Suprapubic skin (tissue), 4 donors: Measurements from ENCODE around the gene CAMKK1. TPM values are rescaled to one million over a fixed set of nuclear protein-coding genes. Genes with fewer than 3 reads are reported as not detected.

ENCODE experiments used
- DNase-seq, 2 donors: peaks; one replicate each; pipeline ENCODE4 v3.0.0-alpha.2; 2019; ENCODE audit warnings: low spot score in 2 of 2
- H3K27ac ChIP-seq: fragments of 200-600 bp; sonication (generic); one replicate; pipeline ENCODE4 v1.5.1; 2019
- H3K27me3 ChIP-seq: fragments of 200-600 bp; sonication (generic); one replicate; pipeline ENCODE4 v1.5.1; 2019
- H3K36me3 ChIP-seq: fragments of 200-600 bp; sonication (generic); one replicate; pipeline ENCODE4 v1.5.1; 2019
- H3K4me1 ChIP-seq: fragments of 200-600 bp; sonication (generic); one replicate; pipeline ENCODE4 v1.5.1; 2019
- H3K4me3 ChIP-seq: fragments of 200-600 bp; sonication (generic); one replicate; pipeline ENCODE4 v1.5.1; 2019; ENCODE audit warnings: mild to moderate bottlenecking
- H3K9me3 ChIP-seq: fragments of 200-600 bp; sonication (generic); one replicate; pipeline ENCODE4 v1.5.1; 2019
- EP300 ChIP-seq: sonication (generic); formaldehyde crosslinking; IDR thresholded peaks from one replicate; pipeline ENCODE4 v1.6.1; 2017; ENCODE audit warnings: antibody characterized with exemption
- POLR2A ChIP-seq, 2 donors: fragments of 450-650 bp; IDR thresholded peaks; one replicate each; pipeline ENCODE4 v1.6.1; 2017; ENCODE audit warnings: antibody characterized with exemption in 2 of 2, mild to moderate bottlenecking in 2 of 2, moderate library complexity in 2 of 2
- POLR2AphosphoS5 ChIP-seq, 3 donors: sonication (generic); formaldehyde crosslinking; IDR thresholded peaks; one replicate each; pipeline ENCODE4 v1.6.1; 2017; ENCODE audit warnings: antibody characterized with exemption in 3 of 3
- WGBS: methylation state at CpG from one replicate; pipeline ENCODE4 v1.1.5; 2018; 5-methylcytosine and 5-hydroxymethylcytosine counted together
- total RNA-seq, 4 donors: library from RNA; depleted of rRNA; stranded (reverse); fragments of >200 nt; gene quantifications; one replicate each; pipeline ENCODE4 v1.1.0, GENCODE V29; 2016
- TF ChIP-seq, protein P1 (sequence below), 2 donors: fragments of 200-600 bp in 1 of 2; fragments of 450-650 bp in 1 of 2; sonication (generic) in 1 of 2; IDR thresholded peaks; one replicate each; pipeline ENCODE4 v1.5.1; 2016 to 2019; ENCODE audit warnings: antibody characterized with exemption in 2 of 2, mild to moderate bottlenecking in 1 of 2, moderate library complexity in 1 of 2

The CAMKK1 gene
- total RNA-seq, 4 donors from 2014 or later, result 10.8 to 17.3 (median 12.9) TPM

DNA sequence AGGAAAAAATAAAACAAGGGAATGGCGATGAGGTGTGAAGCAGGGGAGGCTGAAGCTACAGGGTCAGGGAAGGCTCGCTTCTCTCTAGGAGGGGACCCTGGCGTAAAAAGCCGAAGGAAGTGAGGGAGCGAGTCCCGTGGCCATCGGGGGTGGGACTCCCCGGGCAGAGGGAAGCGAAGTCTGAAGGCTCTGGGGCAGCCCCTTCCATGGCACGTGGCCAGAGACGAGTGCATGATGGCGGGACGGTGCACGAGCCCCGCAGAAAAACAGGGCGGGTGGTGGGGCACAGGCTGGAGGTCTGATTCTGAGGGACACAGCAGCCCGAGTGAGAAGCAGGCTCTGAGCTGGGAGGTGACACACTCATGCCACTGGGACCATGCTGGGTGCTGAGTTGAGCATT lies 25.7 kb downstream of the CAMKK1 start:
- Histone ChIP-seq H3K27ac (no peak overlapping the region), H3K27me3 (no peaks in the 10 kb centered on the region), H3K4me3 (no peak overlapping the region), H3K4me1 (peaks cover 5% of the 10 kb centered on the region), H3K9me3 (no peaks in the 10 kb centered on the region), H3K36me3 (peaks cover 16% of the 10 kb centered on the region)
- 84% methylated on average over 17 of the region's 17 CpGs for WGBS
- TF ChIP-seq EP300 (no peak), POLR2AphosphoS5 (IDR thresholded peaks at IDR 0.05) (no peak), POLR2A (IDR thresholded peaks at IDR 0.05) (no peak)
- TF ChIP-seq, protein P1, sequence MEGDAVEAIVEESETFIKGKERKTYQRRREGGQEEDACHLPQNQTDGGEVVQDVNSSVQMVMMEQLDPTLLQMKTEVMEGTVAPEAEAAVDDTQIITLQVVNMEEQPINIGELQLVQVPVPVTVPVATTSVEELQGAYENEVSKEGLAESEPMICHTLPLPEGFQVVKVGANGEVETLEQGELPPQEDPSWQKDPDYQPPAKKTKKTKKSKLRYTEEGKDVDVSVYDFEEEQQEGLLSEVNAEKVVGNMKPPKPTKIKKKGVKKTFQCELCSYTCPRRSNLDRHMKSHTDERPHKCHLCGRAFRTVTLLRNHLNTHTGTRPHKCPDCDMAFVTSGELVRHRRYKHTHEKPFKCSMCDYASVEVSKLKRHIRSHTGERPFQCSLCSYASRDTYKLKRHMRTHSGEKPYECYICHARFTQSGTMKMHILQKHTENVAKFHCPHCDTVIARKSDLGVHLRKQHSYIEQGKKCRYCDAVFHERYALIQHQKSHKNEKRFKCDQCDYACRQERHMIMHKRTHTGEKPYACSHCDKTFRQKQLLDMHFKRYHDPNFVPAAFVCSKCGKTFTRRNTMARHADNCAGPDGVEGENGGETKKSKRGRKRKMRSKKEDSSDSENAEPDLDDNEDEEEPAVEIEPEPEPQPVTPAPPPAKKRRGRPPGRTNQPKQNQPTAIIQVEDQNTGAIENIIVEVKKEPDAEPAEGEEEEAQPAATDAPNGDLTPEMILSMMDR (IDR thresholded peaks at IDR 0.05), result no peak
- no peak for DNase-seq

DNA sequence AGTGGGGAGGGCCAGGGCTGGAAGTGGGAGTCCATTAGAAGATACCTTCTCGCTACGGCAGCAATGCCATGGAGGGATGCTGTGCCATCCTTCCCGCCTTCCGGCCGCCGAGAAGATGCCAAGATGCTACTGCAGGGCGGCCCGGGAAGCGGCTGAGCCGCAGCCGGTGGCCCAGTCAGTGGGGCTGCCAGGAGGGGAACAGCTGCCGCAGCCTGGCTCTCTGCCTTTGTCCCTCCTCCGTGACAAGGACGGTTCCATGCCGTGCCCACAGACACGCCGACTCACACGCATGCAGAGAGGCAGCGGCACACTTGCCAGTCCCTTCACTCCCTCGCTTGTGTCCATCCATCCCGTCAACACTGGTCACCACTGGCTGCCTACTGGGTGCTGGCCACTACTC lies 26.6 kb downstream of the CAMKK1 start:
- peaks cover 19% of the 10 kb centered on the region for H3K36me3 ChIP-seq
- TF ChIP-seq POLR2A (IDR thresholded peaks at IDR 0.05) (no peak), EP300 (no peak), POLR2AphosphoS5 (IDR thresholded peaks at IDR 0.05) (no peak)
- TF ChIP-seq, protein P1 (IDR thresholded peaks at IDR 0.05), result no peak
- WGBS, result 70% methylated on average over 20 of the region's 21 CpGs
- peaks cover 5% of the 10 kb centered on the region for H3K4me1 ChIP-seq
- H3K27ac ChIP-seq, result no peak overlapping the region
- H3K4me3 ChIP-seq, result no peak overlapping the region
- no peaks in the 10 kb centered on the region for H3K9me3 ChIP-seq
- DNase-seq, result no peak
- no peaks in the 10 kb centered on the region for H3K27me3 ChIP-seq

- no peak overlapping the region for H3K4me3 ChIP-seq
- no peak overlapping the region for H3K27ac ChIP-seq
- no peaks in the 10 kb centered on the region for H3K27me3 ChIP-seq
- no peaks in the 10 kb centered on the region for H3K9me3 ChIP-seq
- WGBS, result 53% methylated on average over 4 of the region's 8 CpGs
- peaks cover 30% of the 10 kb centered on the region for H3K36me3 ChIP-seq
- TF ChIP-seq POLR2A (IDR thresholded peaks at IDR 0.05) (no peak), POLR2AphosphoS5 (IDR thresholded peaks at IDR 0.05) (no peak), EP300 (no peak)
- TF ChIP-seq, protein P1 (IDR thresholded peaks at IDR 0.05), result no peak
- DNase-seq, result no peak
- no peaks in the 10 kb centered on the region for H3K4me1 ChIP-seq
Observed at GRCh38 chr17:3865176-3865575, 27.7 kb downstream of the CAMKK1 start.

DNA sequence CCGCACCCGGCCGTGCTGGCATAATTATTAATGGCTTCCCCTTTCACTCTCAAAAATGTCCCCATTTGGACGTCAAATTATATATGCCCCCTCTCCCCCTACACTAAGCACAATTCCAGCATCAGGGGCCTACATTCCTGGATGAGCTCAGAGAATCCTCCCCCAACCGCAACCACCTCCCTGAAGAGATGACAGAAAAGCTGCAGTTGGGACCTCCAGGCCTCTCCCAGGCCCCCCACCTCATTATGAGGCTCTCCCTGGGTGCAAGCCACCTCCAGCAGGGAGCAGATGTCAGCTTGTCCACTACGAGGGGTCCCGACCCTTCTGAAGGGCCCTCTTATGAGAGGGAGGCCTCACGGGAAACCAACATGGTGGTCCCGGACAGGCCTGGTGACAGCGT lies 28.3 kb downstream of the CAMKK1 start:
- TF ChIP-seq EP300 (no peak), POLR2A (IDR thresholded peaks at IDR 0.05) (no peak), POLR2AphosphoS5 (IDR thresholded peaks at IDR 0.05) (no peak)
- TF ChIP-seq, protein P1 (IDR thresholded peaks at IDR 0.05), result no peak
- H3K36me3 ChIP-seq, result peaks cover 30% of the 10 kb centered on the region
- DNase-seq, result no peak

DNA sequence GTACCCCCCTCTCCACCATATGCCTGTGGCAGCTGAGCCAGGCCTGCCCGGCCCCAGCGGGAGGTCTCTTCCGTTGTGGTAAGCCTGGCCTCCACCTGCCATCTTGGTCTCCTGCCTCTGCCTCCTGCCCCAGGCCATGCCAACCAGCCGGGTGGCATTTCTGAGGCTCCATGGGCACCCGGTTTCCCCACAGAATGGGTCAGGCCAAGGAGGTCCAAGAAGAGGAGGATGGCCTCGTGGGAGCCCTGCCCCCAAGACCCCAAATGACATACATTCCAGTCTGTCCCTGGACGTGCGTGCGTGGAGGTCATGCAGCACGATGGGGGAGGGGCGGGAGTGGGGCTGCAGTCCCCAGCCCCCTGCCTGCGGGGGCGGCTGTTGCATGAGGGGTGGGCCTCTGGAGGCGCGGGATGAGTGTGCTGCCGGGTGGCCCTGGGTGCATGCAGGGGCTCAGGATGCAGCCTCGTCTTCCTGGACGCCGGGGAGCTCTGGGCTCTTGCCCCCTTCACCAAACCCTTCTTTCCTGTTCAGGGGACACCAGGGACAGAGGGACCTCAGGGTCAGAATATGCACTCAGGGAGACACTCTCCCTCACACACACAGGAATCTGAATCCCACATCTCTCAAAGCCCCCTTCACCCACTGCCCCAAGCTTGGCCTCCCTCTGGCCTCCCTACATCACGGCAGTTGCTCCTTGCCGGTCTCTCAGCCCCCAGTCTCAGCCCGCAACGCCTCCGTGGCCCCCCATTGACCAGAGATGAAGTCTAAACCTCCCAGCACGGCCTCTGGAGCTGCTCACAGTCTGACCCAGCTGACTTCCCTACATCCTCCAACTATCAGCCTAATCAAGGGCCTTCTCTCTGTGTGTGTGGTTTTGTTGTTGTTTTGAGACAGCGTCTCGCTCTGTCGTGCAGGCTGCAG lies 30.8 kb downstream of the CAMKK1 start:
- no peak overlapping the region for H3K27ac ChIP-seq
- H3K9me3 ChIP-seq, result no peaks in the 10 kb centered on the region
- TF ChIP-seq POLR2AphosphoS5 (IDR thresholded peaks at IDR 0.05), result no peak
- TF ChIP-seq POLR2A (IDR thresholded peaks at IDR 0.05), result no peak
- TF ChIP-seq, protein P1 (IDR thresholded peaks at IDR 0.05), result no peak
- TF ChIP-seq EP300, result no peak
- H3K4me1 ChIP-seq, result no peaks in the 10 kb centered on the region
- H3K27me3 ChIP-seq, result no peaks in the 10 kb centered on the region
- WGBS, result 87% methylated on average over 23 of the region's 28 CpGs
- H3K4me3 ChIP-seq, result no peak overlapping the region
- DNase-seq, result no peak
- peaks cover 27% of the 10 kb centered on the region for H3K36me3 ChIP-seq

More for the DNA sequence above, 28.3 kb downstream of the CAMKK1 start:
- 95% methylated on average over 10 of the region's 10 CpGs for WGBS
- no peaks in the 10 kb centered on the region for H3K9me3 ChIP-seq
- no peak overlapping the region for H3K4me3 ChIP-seq
- H3K27ac ChIP-seq, result no peak overlapping the region
- no peaks in the 10 kb centered on the region for H3K4me1 ChIP-seq
- H3K27me3 ChIP-seq, result no peaks in the 10 kb centered on the region
